A673 (cell line): Measurements from ENCODE around the gene LCA5. TPM values are rescaled to one million over a fixed set of nuclear protein-coding genes. Genes with fewer than 3 reads are reported as not detected.

Experiments used
- BruUV-seq: library from RNA; stranded (reverse); fragments of 400-500 nt; replicated peaks from 2 replicates; lab custom pipeline; 2021; lab: Mats Ljungman, UMichigan
- CTCF ChIA-PET: fragments of 300-600 bp; sonication (Branson Sonifier 250); formaldehyde crosslinking; loops from one replicate; lab custom pipeline; 2022; ENCODE audit warnings: antibody characterized with exemption; lab: Charles Lee
- POLR2A ChIA-PET: fragments of 300-600 bp; sonication (Branson Sonifier 250); formaldehyde crosslinking; loops from one replicate; lab custom pipeline; 2022; ENCODE audit warnings: antibody characterized with exemption; ENCODE audit not compliant: low non-redundant PET; lab: Charles Lee
- DNase-seq: peaks from one replicate; pipeline ENCODE4 v3.0.0-alpha.2; 2015; ENCODE audit warnings: low spot score
- H3K27ac ChIP-seq: fragments of 200-600 bp; sonication (generic); 2 replicates; pipeline ENCODE4 v1.5.1; 2016; ENCODE audit warnings: mixed run types, low read depth, mild to moderate bottlenecking, mixed read lengths, antibody characterized with exemption, low read length; ENCODE audit not compliant: poor library complexity, severe bottlenecking
- H3K27me3 ChIP-seq: fragments of 200-600 bp; sonication (generic); replicated peaks from 2 replicates; pipeline ENCODE4 v1.6.1; 2017; ENCODE audit warnings: mixed run types, low read depth, mild to moderate bottlenecking, mixed read lengths, antibody characterized with exemption, low read length; ENCODE audit not compliant: insufficient read depth, poor library complexity
- H3K36me3 ChIP-seq: fragments of 200-600 bp; sonication (generic); 2 replicates; pipeline ENCODE4 v1.6.1; 2016; ENCODE audit warnings: mixed run types, mild to moderate bottlenecking, mixed read lengths, antibody characterized with exemption, low read length; ENCODE audit not compliant: insufficient read depth, poor library complexity, severe bottlenecking
- H3K4me1 ChIP-seq: fragments of 200-600 bp; sonication (generic); 2 replicates; pipeline ENCODE4 v1.6.1; 2017; ENCODE audit warnings: mixed run types, mild to moderate bottlenecking, mixed read lengths, antibody characterized with exemption, low read length; ENCODE audit not compliant: insufficient read depth, poor library complexity, severe bottlenecking
- H3K4me3 ChIP-seq: fragments of 200-600 bp; sonication (generic); 2 replicates; pipeline ENCODE4 v1.5.1; 2016; ENCODE audit warnings: low read depth, mixed run types, mild to moderate bottlenecking, mixed read lengths, low read length; ENCODE audit not compliant: poor library complexity, severe bottlenecking
- H3K9me3 ChIP-seq: fragments of 200-600 bp; sonication (generic); 2 replicates; pipeline ENCODE4 v1.6.1; 2016; ENCODE audit warnings: mixed run types, low read depth, mild to moderate bottlenecking, mixed read lengths, antibody characterized with exemption, low read length; ENCODE audit not compliant: poor library complexity, severe bottlenecking
- CTCF ChIP-seq: fragments of 300-800, 200-600 bp; sonication (generic); conservative IDR thresholded peaks from 2 replicates; pipeline ENCODE4 v1.5.1; 2017; ENCODE audit warnings: low read depth, mild to moderate bottlenecking, antibody characterized with exemption, low read length, moderate library complexity, mixed read lengths
- EZH2 ChIP-seq: fragments of 200-600 bp; sonication (generic); IDR thresholded peaks from 2 replicates; pipeline ENCODE4 v1.6.1; 2017; ENCODE audit warnings: borderline replicate concordance, low read depth, mild to moderate bottlenecking, mixed read lengths, antibody characterized with exemption, low read length; ENCODE audit not compliant: poor library complexity, severe bottlenecking
- intact Hi-C: fragments of 100-400 bp; cut with micrococcal nuclease; formaldehyde crosslinking; loops from one replicate; pipeline ENCODE4 v1.10.0; 2022; ENCODE audit not compliant: unreplicated experiment
- total RNA-seq: library from RNA; stranded (reverse); gene quantifications from 2 replicates; pipeline ENCODE4 v1.2.3, GENCODE V29; 2021

Gene LCA5
- total RNA-seq, 1 experiment from 2014 or later: 3.5 TPM

- no peaks in the 10 kb centered on the region for H3K27me3 ChIP-seq
- POLR2A ChIA-PET: no interaction called here
- no peaks in the 10 kb centered on the region for H3K9me3 ChIP-seq
- no TSS peak for BruUV-seq
- no peak for TF ChIP-seq EZH2
- no peak for TF ChIP-seq CTCF
- CTCF ChIA-PET: no interaction called here
- H3K36me3 ChIP-seq: no peaks in the 10 kb centered on the region
- no peaks in the 10 kb centered on the region for H3K4me1 ChIP-seq
- H3K4me3 ChIP-seq: no peak overlapping the region
- H3K27ac ChIP-seq: no peak overlapping the region
- DNase-seq: no peak
- intact Hi-C loops: no loop called here
These were observed 81.8 kb downstream of the LCA5 start for GRCh38 chr6:79455446-79455845.

- POLR2A ChIA-PET: no interaction called here
- Histone ChIP-seq H3K4me1 (no peaks in the 10 kb centered on the region), H3K27ac (no peak overlapping the region), H3K27me3 (no peaks in the 10 kb centered on the region), H3K4me3 (no peak overlapping the region), H3K9me3 (no peaks in the 10 kb centered on the region), H3K36me3 (no peaks in the 10 kb centered on the region)
- intact Hi-C loops: no loop called here
- CTCF ChIA-PET: no interaction called here
- BruUV-seq: no TSS peak
- DNase-seq: no peak
- TF ChIP-seq CTCF (no peak), EZH2 (no peak)
These were observed 83.6 kb downstream of the LCA5 start for GRCh38 chr6:79453558-79454042.

GRCh38 chr6:79450984-79451383 lies 86.2 kb downstream of the LCA5 start:
- no peaks in the 10 kb centered on the region for H3K27me3 ChIP-seq
- intact Hi-C loops: no loop called here
- CTCF ChIA-PET: no interaction called here
- no peaks in the 10 kb centered on the region for H3K9me3 ChIP-seq
- no peak overlapping the region for H3K4me3 ChIP-seq
- POLR2A ChIA-PET: no interaction called here
- TF ChIP-seq EZH2: no peak
- TF ChIP-seq CTCF: no peak
- H3K27ac ChIP-seq: no peak overlapping the region
- DNase-seq: no peak
- BruUV-seq: no TSS peak
- H3K4me1 ChIP-seq: no peaks in the 10 kb centered on the region
- no peaks in the 10 kb centered on the region for H3K36me3 ChIP-seq
